H1 (cell line): ENCODE data around the gene TNFSF12. TPM values are rescaled to one million over a fixed set of nuclear protein-coding genes. Genes with fewer than 3 reads are reported as not detected.

Experiments used
- CTCF ChIA-PET: fragments of 300-600 bp; sonication (Branson Sonifier 250); formaldehyde crosslinking; loops from one replicate; lab custom pipeline; 2021; ENCODE audit not compliant: partially characterized antibody; lab: Charles Lee
- POLR2A ChIA-PET: fragments of 300-600 bp; sonication (Branson Sonifier 250); formaldehyde crosslinking; loops from one replicate; lab custom pipeline; 2021; ENCODE audit warnings: inconsistent platforms; ENCODE audit not compliant: partially characterized antibody; lab: Charles Lee
- DNase-seq, 2 experiments: peaks; one replicate each; pipeline versions ENCODE4 v3.0.0 to v3.0.0-alpha.2; 2010 to 2022; ENCODE audit warnings: low spot score in 2 of 2, low read depth in 1 of 2, mixed read lengths in 1 of 2
- FAIRE-seq: peaks from 2 replicates; lab custom pipeline; 2011; peaks lifted over from hg19 to GRCh38; lab: Jason Lieb, UNC
- H2AFZ ChIP-seq: 2 replicates; pipeline ENCODE4 v1.8.1; 2012; ENCODE audit warnings: low read length, inconsistent platforms
- H2AK5ac ChIP-seq: 2 replicates; pipeline ENCODE4 v1.6.1; 2013; ENCODE audit warnings: low read depth, low read length
- H2BK120ac ChIP-seq: replicated peaks from 2 replicates; pipeline ENCODE3; 2013; ENCODE audit warnings: low read depth, low read length, inconsistent platforms
- H2BK12ac ChIP-seq: 2 replicates; pipeline ENCODE4 v1.6.1; 2013; ENCODE audit warnings: low read depth, low read length
- H2BK15ac ChIP-seq: 2 replicates; pipeline ENCODE4 v1.6.1; 2013; ENCODE audit warnings: low read length
- H2BK20ac ChIP-seq: 2 replicates; pipeline ENCODE4 v1.6.1; 2013; ENCODE audit warnings: low read length
- H2BK5ac ChIP-seq: 2 replicates; pipeline ENCODE4 v1.6.1; 2013; ENCODE audit warnings: low read depth, low read length
- H3K14ac ChIP-seq: 2 replicates; pipeline ENCODE4 v1.6.1; 2013; ENCODE audit warnings: inconsistent platforms; ENCODE audit not compliant: insufficient read length
- H3K18ac ChIP-seq: 2 replicates; pipeline ENCODE4 v1.6.1; 2013; ENCODE audit warnings: low read length; ENCODE audit errors: extremely low read depth
- H3K23ac ChIP-seq: 2 replicates; pipeline ENCODE4 v1.6.1; 2013; ENCODE audit warnings: inconsistent platforms; ENCODE audit not compliant: insufficient read length
- H3K23me2 ChIP-seq: 2 replicates; pipeline ENCODE4 v1.6.1; 2013; ENCODE audit warnings: low read depth, low read length
- H3K27ac ChIP-seq: 2 replicates; pipeline ENCODE4 v1.6.1; 2011; ENCODE audit warnings: low read depth, low read length, inconsistent platforms
- H3K27me3 ChIP-seq, 4 experiments: replicated peaks in 1 of 4; 1 replicate in 1 of 4; 2 replicates in 3 of 4; pipeline versions ENCODE4 v1.6.1 to v1.8.1; 2011 to 2013; ENCODE audit warnings: low read length in 3 of 4, mild to moderate bottlenecking in 3 of 4, inconsistent platforms in 2 of 4, mixed read lengths in 2 of 4, moderate library complexity in 1 of 4; ENCODE audit not compliant: control insufficient read depth in 3 of 4, insufficient read depth in 3 of 4; ENCODE audit errors: extremely low read depth in 1 of 4
- H3K36me3 ChIP-seq, 4 experiments: 2 replicates each; pipeline versions ENCODE4 v1.6.1 to v1.8.1; 2011 to 2013; ENCODE audit warnings: mild to moderate bottlenecking in 4 of 4, low read length in 3 of 4, moderate library complexity in 2 of 4, control low read depth in 1 of 4, inconsistent platforms in 1 of 4; ENCODE audit not compliant: insufficient read depth in 4 of 4, control insufficient read depth in 2 of 4
- H3K4ac ChIP-seq: replicated peaks from 2 replicates; pipeline ENCODE3; 2013; ENCODE audit warnings: low read length, low read depth, mixed read lengths, inconsistent platforms; ENCODE audit not compliant: insufficient read length
- H3K4me1 ChIP-seq, 4 experiments: replicated peaks in 1 of 4; 1 replicate in 1 of 4; 2 replicates in 3 of 4; pipeline versions ENCODE4 v1.6.1 to v1.8.1; 2011 to 2013; ENCODE audit warnings: low read length in 3 of 4, inconsistent platforms in 2 of 4, mixed read lengths in 1 of 4; ENCODE audit not compliant: insufficient read depth in 4 of 4, control insufficient read depth in 3 of 4
- H3K4me2 ChIP-seq, 2 experiments: 2 replicates each; pipeline versions ENCODE4 v1.6.1 to v1.8.1; 2011 to 2013; ENCODE audit warnings: low read depth in 2 of 2, low read length in 2 of 2, control low read depth in 1 of 2, inconsistent platforms in 1 of 2, mild to moderate bottlenecking in 1 of 2; ENCODE audit not compliant: insufficient read depth in 1 of 2
- H3K4me3 ChIP-seq, 4 experiments: fragments of 200-600, 300-600 bp in 1 of 4; sonication (generic), shearing (Covaris generic), sonication (Bioruptor Twin) in 1 of 4; 2 replicates each; pipeline versions ENCODE4 v1.5.1 to v1.8.1; 2011 to 2016; ENCODE audit warnings: low read length in 4 of 4, low read depth in 3 of 4, control low read depth in 2 of 4, inconsistent platforms in 2 of 4, mild to moderate bottlenecking in 2 of 4, mixed read lengths in 1 of 4, moderate library complexity in 1 of 4; ENCODE audit not compliant: insufficient read depth in 2 of 4; ENCODE audit errors: extremely low read depth in 1 of 4
- H3K56ac ChIP-seq: replicated peaks from 2 replicates; pipeline ENCODE3; 2013; ENCODE audit warnings: low read depth, mild to moderate bottlenecking, mixed read lengths, low read length, inconsistent platforms; ENCODE audit not compliant: insufficient read length
- H3K79me1 ChIP-seq: 2 replicates; pipeline ENCODE4 v1.6.1; 2013; ENCODE audit warnings: low read depth, low read length, control low read depth
- H3K79me2 ChIP-seq, 2 experiments: 2 replicates each; pipeline versions ENCODE4 v1.6.1 to v1.8.1; 2012 to 2013; ENCODE audit warnings: low read length in 2 of 2, mild to moderate bottlenecking in 2 of 2, inconsistent platforms in 1 of 2; ENCODE audit not compliant: insufficient read depth in 2 of 2, control insufficient read depth in 1 of 2
- H3K9ac ChIP-seq, 4 experiments: replicated peaks in 1 of 4; 1 replicate in 1 of 4; 2 replicates in 3 of 4; pipeline versions ENCODE4 v1.6.1 to v1.8.1; 2011 to 2013; ENCODE audit warnings: low read depth in 3 of 4, low read length in 3 of 4, control low read depth in 2 of 4, mild to moderate bottlenecking in 2 of 4, moderate library complexity in 2 of 4, inconsistent platforms in 1 of 4; ENCODE audit errors: extremely low read depth in 1 of 4
- H3K9me3 ChIP-seq, 2 experiments: 2 replicates each; pipeline versions ENCODE4 v1.6.1 to v1.8.1; 2012 to 2013; ENCODE audit warnings: mild to moderate bottlenecking in 2 of 2, moderate library complexity in 2 of 2, control low read depth in 1 of 2, inconsistent platforms in 1 of 2, low read depth in 1 of 2, low read length in 1 of 2, mixed read lengths in 1 of 2; ENCODE audit not compliant: insufficient read depth in 2 of 2
- H4K20me1 ChIP-seq, 2 experiments: replicated peaks in 1 of 2; 2 replicates each; pipeline versions ENCODE3 to v1.8.1; 2011 to 2013; ENCODE audit warnings: inconsistent platforms in 2 of 2, low read length in 2 of 2, mild to moderate bottlenecking in 1 of 2; ENCODE audit not compliant: insufficient read depth in 2 of 2, control insufficient read depth in 1 of 2
- H4K5ac ChIP-seq: 2 replicates; pipeline ENCODE4 v1.6.1; 2013; ENCODE audit warnings: low read length, low read depth, mixed read lengths, inconsistent platforms; ENCODE audit not compliant: insufficient read length
- H4K8ac ChIP-seq: 2 replicates; pipeline ENCODE4 v1.8.0; 2013; ENCODE audit warnings: mild to moderate bottlenecking, moderate library complexity, low read length, inconsistent platforms; ENCODE audit not compliant: insufficient read depth; ENCODE audit errors: extremely low read depth
- H4K91ac ChIP-seq: replicated peaks from 2 replicates; pipeline ENCODE3; 2013; ENCODE audit warnings: low read length, mixed read lengths, inconsistent platforms; ENCODE audit not compliant: insufficient read length
- CHD1 ChIP-seq: IDR thresholded peaks from 2 replicates; pipeline ENCODE4 v1.6.1; 2012; ENCODE audit warnings: low read depth, low read length, improper control_type of control experiment
- SIN3A ChIP-seq, 2 experiments: IDR thresholded peaks in 1 of 2; conservative IDR thresholded peaks in 1 of 2; 2 replicates each; pipeline ENCODE4 v1.6.1; 2011 to 2012; ENCODE audit warnings: low read length in 2 of 2, improper control_type of control experiment in 1 of 2, low read depth in 1 of 2, mild to moderate bottlenecking in 1 of 2
- whole genome bisulfite sequencing, 2 experiments: shearing (Covaris generic) in 1 of 2; methylation state at CpG; one replicate each; pipeline versions ENCODE4 v1.1.6 to v1.1.7; 2013 to 2015; ENCODE audit warnings: low lambda C conversion rate in 2 of 2, mixed read lengths in 2 of 2, inconsistent platforms in 1 of 2, low coverage in 1 of 2, missing lambda C conversion rate in 1 of 2; ENCODE audit not compliant: insufficient replicate concordance in 2 of 2, insufficient coverage in 1 of 2, insufficient read length in 1 of 2; ENCODE audit errors: extremely low coverage in 1 of 2, missing lambda C conversion rate in 1 of 2; 5-methylcytosine and 5-hydroxymethylcytosine counted together
- polyA plus RNA-seq, 7 experiments: library from polyadenylated mRNA; depleted of rRNA in 3 of 7; stranded (reverse) in 5 of 7; unstranded in 2 of 7; fragments of >200 nt in 5 of 7; fragments of 200-250 nt in 2 of 7; gene quantifications; 1 replicate in 5 of 7; 2 replicates in 1 of 7; 4 replicates in 1 of 7; pipeline versions ENCODE4 v1.2.1 to v1.2.3, GENCODE V29; 2011 to 2013; ENCODE audit warnings: missing spikeins in 2 of 7, mixed read lengths in 2 of 7
- total RNA-seq: library from RNA; stranded (reverse); fragmentation: NEBNext Ultra II Directional; extraction: Animal tissue kit (Norgen Biotek cat#: 25700); gene quantifications from 2 replicates; pipeline ENCODE4 v1.2.1, GENCODE V29; 2021

TNFSF12 gene
- total and polyA plus RNA-seq, 2 of the 8 experiments (the other 6 are each of a cell fraction or from before 2014, with no cell fraction given): 7.2 to 9.6 TPM

GRCh38 chr17:7544911-7545310 is 3.9 kb upstream of the TNFSF12 start:
- no peak overlapping the region for H2BK12ac ChIP-seq
- peaks cover 0 to 5% of the 10 kb centered on the region in 2 experiments for H4K20me1 ChIP-seq
- no peak overlapping the region for H4K91ac ChIP-seq
- H3K9ac ChIP-seq: no peak overlapping the region
- peaks cover 6% of the 10 kb centered on the region; the same call in 1 of the 2 replicates for H3K23me2 ChIP-seq
- H3K27me3 ChIP-seq: peaks cover 0 to 5% (median 3%) of the 10 kb centered on the region in 4 experiments; a peak in 4 of 7 replicates
- no peak overlapping the region for H3K18ac ChIP-seq
- no peaks in the 10 kb centered on the region for H3K9me3 ChIP-seq
- H3K56ac ChIP-seq: no peak overlapping the region
- no peak overlapping the region for H2BK15ac ChIP-seq
- 71% methylated on average over 6 of the region's 6 CpGs; no CpG with 5 or more reads in 1 of the 2 experiments for WGBS, 2 experiments
- no peak overlapping the region for H3K14ac ChIP-seq
- peaks cover 0 to 4% (median 3%) of the 10 kb centered on the region in 4 experiments; a peak in 2 of 7 replicates for H3K4me1 ChIP-seq
- H4K8ac ChIP-seq: no peak overlapping the region
- H3K79me1 ChIP-seq: no peaks in the 10 kb centered on the region
- H3K4me3 ChIP-seq: no peak overlapping the region
- no peak overlapping the region for H3K4ac ChIP-seq
- H2BK120ac ChIP-seq: no peak overlapping the region
- H4K5ac ChIP-seq: no peak overlapping the region
- H3K27ac ChIP-seq: no peak overlapping the region
- ChIA-PET CTCF (interaction anchor here (0.9 to 2.2 kb wide), 2 partner anchors 16 to 36 kb away, joined by 3 to 13 read pairs; no protein-coding TSS in a partner anchor), POLR2A (interaction anchor here (37.5 kb wide), 1 partner anchor 37 kb away, joined by 1144 read pairs; the partner anchor contains the start of genes CD68, MPDU1 and SOX15)
- DNase-seq (no peak), FAIRE-seq (no peak)
- H2AFZ ChIP-seq: no peak overlapping the region
- H2AK5ac ChIP-seq: no peak overlapping the region
- H2BK20ac ChIP-seq: no peak overlapping the region
- H2BK5ac ChIP-seq: no peak overlapping the region
- no peaks in the 10 kb centered on the region for H3K36me3 ChIP-seq
- H3K4me2 ChIP-seq: no peak overlapping the region
- H3K79me2 ChIP-seq: no peaks in the 10 kb centered on the region
- H3K23ac ChIP-seq: no peak overlapping the region
- TF ChIP-seq CHD1 (no peak), SIN3A (conservative IDR thresholded peaks at IDR 0.05 in 1 of 2, IDR thresholded peaks at IDR 0.05 in 1 of 2; ENCODE audit: low read depth in 1 of 2, low read length in 2 of 2) (no peak)
